Hematopoietic multipotent progenitor cell treated with erythropoietin and hydrocortisone succinate and interleukin-3 and kit ligand, for 6 days (in vitro differentiated cells): ENCODE measurements around the gene GALNT12.
A peak's percentile ranks its signal among the peaks of the same experiment; 100 is the strongest.

Experiments used
- DNase-seq: peaks from one replicate; pipeline ENCODE4 v3.0.0-alpha.2; 2015

The GALNT12 gene, protein sequence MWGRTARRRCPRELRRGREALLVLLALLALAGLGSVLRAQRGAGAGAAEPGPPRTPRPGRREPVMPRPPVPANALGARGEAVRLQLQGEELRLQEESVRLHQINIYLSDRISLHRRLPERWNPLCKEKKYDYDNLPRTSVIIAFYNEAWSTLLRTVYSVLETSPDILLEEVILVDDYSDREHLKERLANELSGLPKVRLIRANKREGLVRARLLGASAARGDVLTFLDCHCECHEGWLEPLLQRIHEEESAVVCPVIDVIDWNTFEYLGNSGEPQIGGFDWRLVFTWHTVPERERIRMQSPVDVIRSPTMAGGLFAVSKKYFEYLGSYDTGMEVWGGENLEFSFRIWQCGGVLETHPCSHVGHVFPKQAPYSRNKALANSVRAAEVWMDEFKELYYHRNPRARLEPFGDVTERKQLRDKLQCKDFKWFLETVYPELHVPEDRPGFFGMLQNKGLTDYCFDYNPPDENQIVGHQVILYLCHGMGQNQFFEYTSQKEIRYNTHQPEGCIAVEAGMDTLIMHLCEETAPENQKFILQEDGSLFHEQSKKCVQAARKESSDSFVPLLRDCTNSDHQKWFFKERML

DNA sequence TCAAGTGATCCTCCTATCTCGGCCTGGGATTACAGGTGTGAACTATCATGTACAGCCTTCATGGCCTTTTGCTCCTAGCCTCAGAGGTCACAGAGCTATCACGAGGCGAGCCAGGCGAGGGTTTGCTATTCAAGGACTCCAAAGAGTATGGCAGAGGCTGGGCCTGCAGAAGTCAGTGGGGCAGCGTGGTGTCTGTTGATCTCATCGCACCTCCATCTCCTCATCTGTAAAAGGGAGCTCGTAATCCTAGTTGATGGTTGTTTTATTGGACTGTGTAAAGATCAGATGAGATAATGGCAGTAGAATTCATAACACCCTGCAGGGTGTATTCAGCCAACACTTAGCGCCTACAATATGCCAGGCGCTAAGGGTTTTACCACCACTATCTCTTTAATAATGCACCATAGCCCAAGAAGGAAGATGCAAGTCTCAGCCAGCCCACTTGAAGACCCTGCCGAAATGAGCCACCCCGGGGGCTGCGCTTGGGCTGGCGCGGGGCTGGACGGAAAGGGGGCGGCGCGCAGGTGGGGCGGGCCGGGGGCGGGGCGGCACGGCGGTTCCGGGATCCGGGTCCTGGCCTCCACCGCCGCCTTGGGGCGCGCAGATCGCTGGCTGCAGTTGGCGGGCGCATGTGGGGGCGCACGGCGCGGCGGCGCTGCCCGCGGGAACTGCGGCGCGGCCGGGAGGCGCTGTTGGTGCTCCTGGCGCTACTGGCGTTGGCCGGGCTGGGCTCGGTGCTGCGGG, at the start of gene GALNT12:
TSS of gene GALNT12 (plus strand) at position 601 of the 744 bp plus-strand sequence. CDS start at position 630, 29 bp downstream.
- peak; percentile 56 for DNase-seq

DNA sequence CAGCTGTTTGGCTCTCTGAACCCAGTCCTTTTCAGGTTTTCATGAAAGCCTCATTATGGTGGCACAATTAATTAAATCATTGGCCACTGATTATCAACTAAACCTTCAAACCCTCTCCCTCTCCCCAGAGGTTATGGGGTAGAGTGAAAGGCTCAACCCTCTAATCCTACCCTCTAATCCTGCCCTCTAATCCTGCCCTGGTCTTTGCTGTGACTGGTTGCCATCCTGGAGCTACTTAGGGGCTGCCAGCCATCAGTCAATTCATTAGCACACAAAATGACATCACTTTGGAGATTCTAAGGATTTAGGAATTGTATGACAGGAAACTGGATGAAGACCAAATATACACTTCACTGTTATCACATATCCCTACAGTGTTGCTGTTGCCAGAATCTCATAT, 47.2 kb upstream of the GALNT12 start:
- no peak for DNase-seq

DNA sequence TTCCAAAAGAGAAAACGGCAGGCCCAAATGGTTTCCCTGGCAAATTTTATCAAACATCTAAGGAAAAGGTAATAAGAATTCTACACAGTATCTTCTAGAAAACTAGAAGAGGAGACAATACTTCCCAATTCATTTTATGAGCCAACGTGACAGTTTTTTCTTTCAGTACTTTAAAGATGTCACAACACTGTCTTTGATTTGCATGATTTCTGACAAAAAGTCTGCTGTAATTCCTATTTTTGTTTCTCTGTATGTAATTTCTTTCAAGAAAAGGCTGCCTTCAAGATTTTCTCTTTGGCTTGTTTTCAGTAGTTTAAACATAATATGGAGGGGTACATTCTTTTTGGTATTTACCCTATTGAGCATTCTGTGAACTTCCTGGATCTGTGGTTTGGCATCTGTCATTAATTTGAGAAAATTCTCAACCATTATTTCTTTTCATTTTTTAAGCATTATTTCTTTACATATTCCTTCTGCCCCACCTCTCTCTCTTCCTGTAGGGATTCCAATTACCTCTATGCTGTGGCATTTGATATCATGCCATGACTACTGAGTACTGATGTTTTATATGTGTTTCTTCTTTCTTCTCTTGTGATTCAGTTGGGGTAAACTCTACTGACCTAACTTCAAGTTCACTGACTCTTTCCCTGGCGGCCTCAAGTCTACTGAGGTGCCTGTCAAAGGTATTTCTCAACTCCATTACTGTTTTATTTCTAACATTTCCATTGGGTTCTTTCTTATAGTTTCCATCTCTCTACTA, 43.3 kb upstream of the GALNT12 start:
- DNase-seq = no peak

DNA sequence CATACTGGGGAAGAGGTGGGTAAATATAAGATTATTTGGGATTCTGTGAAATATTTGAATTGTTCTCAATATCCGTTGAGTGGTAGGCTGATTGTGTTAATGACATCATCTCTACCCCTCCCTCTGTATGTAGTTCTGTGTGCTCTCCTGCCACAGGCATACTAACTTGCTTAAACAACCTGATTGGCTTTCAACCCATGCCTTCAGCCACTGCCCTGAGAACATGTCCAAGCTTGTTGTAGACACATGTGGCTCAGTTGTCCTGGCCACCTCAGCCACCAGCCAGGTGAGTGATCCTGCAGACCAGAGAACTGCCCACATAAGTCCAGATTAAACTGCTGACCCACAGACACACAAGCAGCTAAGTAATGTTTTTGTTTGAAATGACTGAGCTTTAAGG, 42.2 kb upstream of the GALNT12 start:
- DNase-seq = no peak

DNA sequence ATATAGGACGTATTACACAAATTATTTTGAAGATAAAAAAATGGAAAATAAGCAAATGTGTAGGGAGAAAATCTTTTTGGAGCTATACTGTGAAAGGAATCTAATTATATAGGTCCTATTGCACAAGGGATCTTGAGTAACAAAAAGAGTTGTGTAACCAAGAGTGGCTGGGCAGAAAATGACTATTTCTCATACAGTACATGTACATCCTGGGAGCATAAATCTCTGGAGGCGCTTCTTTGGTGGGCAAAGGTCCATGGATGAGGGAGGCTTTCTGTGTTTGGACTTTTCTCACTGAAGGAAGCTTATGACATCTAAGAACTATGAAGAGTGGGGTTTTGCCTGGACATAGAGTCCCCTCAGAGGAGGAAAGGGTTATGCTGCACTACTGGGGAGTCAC, 40.9 kb upstream of the GALNT12 start:
- DNase-seq = peak; percentile 17

DNA sequence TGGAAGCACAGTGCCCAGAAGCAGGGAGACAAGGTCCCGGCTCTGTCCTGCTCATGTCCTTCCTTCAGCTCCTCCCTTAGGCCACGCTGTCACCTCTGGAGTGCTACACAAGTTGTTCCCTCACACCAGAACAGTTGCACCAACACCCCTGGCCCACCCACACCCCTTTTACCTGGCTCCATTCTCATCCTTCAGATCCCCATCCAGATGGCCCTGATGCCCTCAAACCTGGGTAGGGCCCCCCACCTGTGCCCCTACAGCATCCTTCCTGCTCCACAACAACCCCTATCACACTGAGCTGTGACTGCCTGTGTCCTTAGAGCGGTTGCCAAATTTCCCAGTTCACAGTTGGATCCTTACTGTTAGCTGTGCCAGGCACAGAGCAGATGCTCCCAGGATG, 40.3 kb upstream of the GALNT12 start:
- DNase-seq = no peak

DNA sequence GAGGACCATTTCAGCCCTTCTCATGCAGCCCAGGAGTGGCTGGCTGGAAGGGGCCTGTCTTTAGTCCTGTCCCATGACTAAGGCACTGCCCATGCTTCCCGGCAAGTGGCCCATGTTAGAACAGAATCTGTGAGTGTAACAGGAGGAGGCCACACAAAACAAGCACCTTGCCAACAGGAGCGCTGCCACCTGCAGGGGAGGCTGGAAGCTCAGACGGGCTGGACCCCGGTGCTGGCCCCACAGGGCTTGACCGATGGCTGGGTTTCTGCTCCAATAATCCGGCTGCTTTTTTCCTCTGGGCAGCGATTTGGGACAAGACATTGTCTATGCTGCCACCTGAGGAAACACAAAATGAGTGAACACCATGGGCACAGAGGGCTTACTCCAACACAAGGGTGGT, 39.6 kb upstream of the GALNT12 start:
- DNase-seq = no peak

DNA sequence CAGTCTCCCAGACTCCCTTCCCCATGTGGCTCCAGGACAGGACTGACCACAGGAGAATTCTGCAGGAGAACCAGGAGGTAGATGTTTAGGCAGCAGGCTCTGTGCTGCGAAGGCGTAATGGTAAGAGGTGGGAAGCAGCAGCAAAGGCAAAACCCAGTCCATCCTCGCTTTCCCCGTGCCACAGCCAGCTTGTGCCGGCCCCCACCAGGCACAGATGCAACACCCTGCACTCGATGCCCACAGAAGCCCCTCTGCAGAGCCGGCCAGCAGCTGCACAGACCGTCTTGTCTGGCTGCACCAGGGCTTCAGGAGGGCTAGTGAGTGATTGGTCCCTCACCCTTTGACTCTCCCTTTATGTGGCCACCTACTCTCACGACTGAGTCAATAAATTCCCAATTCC, 39.1 kb upstream of the GALNT12 start:
- DNase-seq = no peak

DNA sequence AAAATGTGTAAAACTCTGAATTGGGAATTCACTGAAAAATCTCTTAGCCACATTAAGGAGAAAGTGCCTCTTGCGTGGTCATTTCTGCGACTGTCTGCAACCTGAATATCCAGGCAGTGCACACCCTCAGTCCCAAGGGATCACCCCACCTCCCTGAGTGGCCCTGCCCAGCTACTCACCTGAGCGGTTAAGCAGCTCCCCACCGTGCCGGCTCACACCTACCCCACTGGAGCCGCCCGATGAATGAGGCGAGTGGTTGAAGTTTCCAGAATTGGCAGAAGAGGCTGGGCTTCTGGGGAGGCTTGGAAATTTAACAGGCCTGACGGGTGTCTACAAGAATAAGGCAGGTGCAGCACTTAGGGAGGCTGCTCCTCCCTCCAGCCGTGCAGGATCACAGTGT, 36.8 kb upstream of the GALNT12 start:
- no peak for DNase-seq

DNA sequence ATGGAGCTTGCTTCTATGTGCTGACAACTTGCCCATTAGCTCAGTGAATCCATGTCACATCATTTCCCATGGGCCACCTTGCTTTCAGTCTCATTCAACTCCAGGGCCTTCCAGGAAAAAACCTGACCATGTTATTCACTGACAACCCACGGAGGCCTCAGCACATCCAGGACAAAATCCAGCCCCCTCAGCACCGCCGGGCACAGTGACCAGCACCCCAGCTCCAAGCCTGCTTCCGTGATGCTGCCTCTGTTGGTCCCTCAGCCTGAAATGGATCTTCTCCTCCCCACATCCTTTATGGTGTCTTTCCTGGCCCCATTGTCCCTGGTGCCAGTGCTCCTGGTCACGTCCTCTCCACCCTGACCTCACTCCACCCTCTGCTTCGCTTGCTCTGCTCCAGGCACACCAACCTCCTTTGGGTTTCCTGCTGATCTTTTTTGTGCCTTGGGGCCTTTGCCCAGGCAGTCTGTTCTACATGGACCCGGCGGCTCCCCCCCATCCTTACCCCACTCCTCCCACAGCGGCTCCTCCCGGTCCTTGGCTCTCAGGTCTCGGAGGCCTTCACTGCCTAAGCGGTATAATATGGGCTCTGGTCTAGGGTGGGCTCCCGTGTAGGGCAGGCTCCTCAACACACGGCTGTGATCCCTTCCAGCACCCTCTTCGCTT, 36.1 kb upstream of the GALNT12 start:
- no peak for DNase-seq

DNA sequence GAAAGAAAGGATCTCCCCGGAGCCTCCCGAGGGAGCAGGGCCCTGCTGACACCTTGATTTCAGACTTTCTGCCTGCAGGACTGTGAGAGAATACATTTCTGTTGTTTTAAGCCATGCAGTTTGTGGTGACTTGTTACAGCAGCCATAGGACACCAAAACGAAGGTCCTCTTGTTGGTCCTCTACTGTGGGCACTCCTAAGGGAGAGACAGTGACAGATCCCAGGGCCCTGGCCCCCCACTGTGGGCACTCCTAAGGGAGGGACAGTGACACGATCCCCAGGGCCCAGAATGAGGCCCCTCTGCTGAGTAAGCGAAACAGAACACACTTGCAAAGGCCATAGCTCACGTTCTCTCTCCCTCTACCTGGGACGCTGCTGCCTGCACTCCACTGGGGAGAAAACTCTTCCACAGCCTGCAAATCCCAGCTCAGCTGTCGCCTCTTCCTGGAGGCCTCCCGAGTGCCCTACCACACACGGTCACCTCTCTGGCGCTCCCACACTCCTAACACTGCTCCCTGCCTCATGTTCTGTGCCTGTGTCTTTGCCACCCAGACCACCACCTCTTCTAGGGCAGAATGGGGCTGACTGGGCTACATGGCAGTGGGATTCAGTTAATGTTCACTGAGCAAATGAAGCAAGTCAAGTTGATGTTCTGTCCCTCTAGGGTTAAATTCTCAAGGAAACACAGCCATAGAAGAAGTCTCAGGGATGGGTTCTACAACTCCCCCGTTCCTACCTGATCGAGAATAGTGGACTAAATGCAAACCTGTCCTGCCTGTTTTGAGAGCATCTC, 34.9 kb upstream of the GALNT12 start:
- no peak for DNase-seq

DNA sequence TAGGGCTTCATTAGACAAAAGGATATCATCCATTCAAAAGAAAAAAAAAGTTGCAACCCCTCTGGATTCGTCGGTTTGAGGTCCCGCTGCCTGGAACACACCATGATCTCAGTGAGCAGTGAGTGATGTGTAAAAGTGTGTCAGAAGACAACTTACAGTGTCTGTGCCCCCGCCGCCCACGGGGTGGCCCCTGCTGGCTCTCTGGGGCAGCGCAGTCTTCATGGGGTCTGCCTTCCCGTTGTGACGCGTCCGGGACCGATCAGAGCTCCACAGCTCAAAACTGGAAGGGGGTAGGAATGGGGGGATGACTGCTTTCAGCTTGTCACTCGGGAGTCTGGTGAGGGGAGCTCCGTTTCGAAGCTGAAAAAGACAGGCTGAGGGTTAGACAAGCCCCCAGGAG, 33.7 kb upstream of the GALNT12 start:
- DNase-seq = no peak

DNA sequence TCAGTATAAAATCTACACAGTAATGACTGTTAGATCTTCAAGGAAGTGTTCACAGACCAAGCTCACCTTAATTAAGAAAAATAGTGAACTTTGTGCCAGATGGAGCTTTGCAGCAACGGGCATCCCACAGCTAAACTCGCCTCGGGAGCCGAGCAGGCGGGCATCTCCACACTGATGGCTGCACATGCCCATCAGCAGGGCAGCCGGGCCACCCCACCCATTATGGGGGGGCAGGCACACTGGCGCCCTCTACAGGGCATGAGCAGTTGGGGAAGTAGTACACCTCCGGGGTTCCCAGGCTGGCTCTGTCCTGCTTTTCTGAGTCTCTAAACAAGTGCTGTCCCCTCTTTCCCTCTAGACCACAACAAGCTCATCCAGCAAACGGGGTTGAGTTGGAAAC, 32.7 kb upstream of the GALNT12 start:
- peak; percentile 57 for DNase-seq

DNA sequence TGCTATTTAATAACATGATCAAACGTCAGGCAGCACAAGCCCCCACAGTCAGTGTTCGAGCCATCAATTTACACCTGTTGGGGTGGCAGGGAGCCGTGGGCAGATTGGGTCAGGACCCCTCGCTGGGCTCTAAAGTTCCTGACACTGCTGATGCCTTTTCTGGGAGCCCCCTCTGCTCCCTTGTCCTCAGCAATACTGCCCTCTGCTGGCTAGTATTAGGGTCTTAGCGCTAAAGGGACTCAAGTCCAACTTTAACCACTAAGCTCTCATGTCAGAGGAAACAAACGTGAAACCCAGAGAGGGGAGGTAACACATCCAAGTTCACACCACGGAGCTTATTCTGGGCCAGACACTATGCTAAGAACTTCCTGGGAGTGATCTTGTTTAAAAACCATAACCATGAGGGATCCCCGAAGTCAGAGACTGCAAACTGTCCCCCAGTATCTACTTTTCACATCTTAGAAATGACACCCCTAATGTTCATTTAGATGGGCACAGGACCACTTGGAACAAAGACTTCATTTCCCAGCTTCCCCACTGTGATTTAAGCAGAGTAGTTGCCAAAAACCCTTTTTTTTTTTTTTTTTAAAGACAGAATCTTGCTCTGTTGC, 31.5 kb upstream of the GALNT12 start:
- peak; percentile 86 for DNase-seq

DNA sequence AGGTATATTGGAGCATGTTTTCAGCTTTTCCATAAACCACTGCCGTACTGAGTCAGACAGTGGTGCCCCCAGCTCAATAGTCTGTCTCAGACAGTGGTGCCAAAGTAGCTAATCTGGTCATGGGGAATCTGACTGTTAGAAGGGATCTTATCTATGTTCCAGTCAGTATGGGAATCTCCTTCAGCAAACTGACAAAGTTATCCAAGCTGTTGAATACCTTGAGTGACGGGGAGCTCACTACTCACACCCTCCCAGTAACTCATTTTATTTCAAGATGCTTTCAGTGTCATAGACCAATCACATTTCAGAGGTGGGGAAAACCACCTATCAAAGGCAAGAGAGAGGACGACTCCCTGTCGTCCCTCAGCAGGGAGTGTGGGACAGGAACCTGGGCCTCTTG, 29.9 kb upstream of the GALNT12 start:
- no peak for DNase-seq

DNA sequence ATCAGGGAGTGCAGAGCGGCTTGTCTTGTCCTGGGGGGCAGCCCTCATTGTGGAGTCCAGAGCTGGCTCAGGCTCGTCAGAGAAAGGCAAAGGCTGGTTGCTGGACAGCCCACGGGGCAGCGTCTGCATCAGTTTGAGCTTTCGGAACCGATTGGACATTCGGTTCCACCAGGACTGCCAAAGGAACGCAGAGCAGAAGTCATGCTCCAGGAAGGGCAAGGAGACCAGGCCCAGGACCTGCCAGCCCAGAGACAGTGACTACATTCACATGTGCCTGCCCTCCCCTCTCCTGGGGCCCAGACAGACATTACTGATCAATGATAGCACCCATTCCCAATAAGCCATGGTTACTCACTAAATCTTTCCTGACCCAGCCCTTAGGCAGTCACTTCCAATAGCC, 29.2 kb upstream of the GALNT12 start:
- DNase-seq = no peak

DNA sequence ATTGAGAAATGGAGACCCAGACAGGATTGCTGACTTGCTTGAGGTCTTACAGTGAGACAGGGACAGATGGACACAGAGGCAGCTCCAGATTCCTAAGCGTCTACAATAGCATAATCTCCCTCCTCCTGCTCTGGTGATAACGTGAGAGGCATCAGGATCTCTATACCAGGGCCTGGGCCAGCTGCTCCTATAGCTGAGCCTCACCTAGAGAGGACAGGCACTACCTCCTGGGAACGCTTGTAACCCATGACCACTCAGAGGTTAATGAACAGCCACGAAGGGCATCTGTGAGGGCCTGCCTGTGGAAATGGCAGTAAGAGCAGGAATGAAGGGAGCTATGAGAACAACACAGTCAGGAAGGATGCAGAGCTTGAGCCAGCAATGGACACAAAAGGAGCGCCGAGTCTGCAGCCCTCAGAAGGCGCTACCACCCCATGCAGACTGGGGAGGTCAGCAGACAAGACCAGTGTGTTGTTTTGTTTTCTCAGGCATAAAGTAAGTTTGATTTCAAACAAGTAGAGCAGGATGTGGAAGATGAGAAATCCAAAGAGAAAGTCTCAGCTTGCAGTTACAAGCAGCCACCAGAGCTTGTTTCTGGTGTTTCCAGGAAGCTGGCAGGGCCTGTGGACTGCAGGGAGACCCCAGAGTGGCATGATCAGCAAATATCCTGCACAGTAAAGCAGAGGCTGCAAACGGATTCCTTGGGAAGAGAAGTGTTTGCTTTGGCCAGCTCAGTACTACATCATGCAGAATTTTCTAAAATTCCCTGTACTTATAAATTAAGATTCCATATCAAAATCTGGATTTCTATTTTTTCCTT, 28.5 kb upstream of the GALNT12 start:
- no peak for DNase-seq

DNA sequence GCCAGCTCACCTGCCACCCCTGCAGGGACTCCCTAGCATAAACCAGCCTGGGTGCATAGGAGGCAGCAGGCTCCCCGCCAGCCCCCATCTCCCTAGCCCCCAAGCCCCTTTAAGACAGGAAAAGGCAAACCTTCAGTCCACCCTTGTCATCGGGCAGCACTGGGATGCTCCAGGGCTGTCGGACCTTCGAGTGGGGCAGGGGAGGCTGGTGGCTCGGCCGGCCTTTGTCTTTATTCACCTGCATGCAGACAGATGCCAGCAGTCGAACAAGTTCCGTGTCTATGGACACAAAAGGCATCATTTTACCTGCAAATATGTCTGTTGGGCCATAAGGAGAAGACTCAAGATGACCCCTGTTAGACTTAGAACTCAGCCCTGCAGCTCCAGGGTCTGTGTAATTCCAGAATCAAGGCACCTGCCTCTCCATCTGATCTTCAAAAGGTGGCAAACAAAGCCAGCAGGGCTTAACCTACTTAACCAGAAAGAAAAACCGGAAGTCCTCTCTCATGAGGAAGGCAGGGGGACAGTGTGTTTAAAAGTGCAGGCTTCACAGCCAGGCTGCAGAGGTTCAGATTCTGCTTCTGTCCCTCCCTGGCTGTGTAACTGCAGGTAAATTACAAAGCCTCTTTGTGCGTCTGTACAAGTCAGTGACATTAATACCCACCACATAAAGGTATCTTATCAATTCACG, 27.3 kb upstream of the GALNT12 start:
- DNase-seq = no peak

DNA sequence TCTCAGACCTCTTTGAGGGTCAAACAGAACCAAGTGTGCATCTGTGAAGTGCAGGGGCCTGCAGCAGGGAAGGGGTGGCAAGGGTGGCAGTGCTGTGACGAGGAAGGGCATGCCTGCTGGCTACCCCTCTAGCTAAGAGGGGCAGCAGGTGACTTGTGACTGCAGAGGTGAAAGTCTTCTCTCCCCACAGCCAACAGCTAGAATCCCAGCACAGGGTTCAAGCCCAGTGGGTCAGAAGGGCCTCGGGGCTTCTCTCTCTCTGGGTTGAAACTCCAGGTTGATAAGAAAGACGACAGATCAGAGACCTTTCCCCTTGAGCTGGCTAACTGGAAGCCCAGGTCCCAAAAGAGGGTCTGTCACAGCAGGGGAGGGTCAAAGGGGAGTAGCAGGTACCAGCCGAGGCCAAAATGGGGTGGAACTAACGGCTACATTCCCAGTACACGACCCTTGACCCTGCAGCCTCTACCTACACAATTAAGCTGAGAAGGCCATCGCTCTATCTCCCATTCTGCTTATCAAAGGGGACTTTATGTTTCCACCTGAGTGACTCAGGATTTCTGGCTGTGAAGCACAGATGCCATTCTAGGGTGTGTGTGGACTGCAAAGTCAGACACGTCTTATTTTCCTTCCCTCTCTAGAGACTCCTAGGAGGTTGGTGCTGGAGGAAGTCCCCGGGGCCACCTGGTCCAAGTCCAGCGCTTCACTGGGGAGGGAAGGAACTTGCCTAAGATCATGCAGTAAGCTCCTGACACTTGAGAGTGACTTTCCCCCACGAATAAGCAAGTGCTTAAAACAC, 25.7 kb upstream of the GALNT12 start:
- no peak for DNase-seq
